Nucleus accumbens (tissue), 56 donors: Measurements from ENCODE around the gene MINAR2.

Source experiments
- DNase-seq, 56 donors: peaks; one replicate each; lab custom pipeline; 2025; lab: John Stamatoyannopoulos, UW

Gene MINAR2

DNA sequence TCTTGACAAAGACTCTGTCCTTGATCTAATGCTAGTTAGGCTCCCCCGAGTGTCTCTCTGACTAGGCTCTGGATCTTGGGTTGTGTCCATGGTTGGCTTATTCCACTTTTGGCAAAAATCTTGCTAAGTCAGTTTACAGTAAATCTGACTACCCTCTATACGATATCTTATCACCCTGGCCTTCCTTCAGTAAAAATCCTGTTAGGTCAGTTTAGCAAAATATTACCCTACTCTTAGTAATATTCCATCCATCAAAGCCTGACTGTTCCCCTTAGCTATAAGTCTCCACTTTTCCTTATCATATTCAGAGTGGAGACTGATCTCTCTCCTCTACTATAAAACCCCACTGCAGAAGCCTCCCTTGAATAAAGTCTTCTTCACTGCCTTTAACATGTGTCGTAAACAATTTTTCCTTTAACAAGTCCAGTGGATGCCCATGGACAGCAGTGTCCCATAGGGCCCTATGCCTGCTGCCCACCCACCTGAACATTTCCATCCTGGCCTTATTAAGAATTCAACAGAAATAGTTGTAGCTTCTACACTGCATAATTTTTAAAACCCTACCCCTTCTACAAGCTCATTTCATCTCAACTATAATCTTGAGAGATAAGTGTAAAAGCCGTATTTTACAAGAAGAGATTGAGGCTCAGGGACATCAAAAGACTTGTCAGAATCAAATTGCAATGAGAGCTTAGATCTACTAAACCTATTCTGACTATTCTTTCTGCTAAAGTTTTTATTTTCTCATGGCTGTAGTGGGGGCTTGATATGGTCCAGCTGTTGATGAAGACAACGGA, 22.3 kb downstream of the MINAR2 start:
- no peak for DNase-seq

DNA sequence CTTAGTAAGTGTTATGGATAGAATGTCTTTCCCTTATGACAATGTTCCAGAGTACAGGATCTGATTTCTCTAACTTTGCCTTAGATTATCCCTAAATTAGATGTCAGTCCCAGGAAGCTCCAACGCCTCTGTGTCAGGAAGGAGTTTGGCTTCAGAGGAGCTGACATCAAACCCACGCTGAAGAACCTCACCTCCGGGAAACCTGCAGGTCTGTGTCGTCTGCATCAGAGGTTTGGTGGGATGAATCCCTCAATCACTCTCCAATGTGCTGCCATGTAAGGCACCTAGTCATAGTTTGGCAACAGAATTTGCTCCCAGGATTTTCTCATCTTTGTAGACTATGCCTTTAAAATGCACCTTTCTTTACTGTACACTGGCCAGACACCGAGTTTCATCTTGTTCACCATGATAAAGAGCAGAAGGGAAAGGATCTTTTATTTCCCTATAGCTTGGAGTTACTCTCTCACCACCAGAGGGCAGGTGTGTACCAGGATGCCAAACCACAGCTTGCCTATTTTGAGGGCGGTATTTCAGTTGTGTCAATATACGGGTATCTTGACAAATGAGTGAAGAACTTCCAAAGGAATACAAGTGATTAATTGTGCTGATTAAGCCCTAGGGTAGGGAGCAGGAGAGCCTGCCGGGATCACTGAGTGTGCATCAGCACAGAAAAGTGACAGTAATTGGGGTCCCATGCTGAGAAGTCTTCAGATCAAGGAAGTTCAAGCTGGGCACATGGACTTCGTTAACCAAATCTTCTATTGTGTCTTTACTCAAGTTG, 23.4 kb downstream of the MINAR2 start:
- peak in 51 of 56 donors; percentile 1 to 80 (median 33) for DNase-seq

DNA sequence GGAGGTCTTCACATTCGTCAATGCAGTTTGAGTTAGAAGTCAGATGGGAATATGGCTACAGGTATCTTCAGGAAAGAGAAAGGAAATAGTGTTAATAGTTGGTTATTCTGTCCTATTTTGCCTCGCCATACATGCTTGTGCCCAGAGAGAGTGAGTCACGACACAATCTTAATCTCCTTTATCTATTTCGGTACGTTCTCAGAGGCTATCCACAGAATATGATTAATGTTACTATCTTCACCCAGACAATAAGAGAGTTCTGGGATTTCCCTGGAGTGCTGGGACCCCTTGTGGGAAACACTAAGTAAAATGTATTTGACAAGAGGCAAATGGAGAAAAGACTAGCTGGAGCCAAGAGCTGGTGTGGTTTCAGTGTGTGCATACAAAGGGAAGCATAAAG, 25.5 kb downstream of the MINAR2 start:
- no peak for DNase-seq

DNA sequence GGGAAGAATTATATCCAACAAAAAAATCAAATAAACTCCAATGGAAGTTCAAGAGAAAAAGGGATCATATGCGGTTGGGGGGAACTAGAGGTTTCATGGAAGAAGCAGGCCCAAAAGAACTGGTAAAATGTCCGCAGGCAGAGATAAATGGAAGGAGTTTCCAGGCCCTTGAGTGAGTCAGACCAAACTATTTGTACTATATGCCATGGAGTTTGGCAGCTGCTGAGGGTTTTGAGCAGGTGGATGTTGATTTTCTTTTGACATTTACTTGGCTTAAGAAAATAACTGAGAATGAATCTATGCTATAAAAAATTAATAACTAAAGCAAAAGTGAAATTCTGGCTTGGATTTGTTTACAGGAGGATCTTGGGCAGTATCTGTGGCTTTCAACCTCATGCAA, 33.7 kb downstream of the MINAR2 start:
- DNase-seq = no peak

DNA sequence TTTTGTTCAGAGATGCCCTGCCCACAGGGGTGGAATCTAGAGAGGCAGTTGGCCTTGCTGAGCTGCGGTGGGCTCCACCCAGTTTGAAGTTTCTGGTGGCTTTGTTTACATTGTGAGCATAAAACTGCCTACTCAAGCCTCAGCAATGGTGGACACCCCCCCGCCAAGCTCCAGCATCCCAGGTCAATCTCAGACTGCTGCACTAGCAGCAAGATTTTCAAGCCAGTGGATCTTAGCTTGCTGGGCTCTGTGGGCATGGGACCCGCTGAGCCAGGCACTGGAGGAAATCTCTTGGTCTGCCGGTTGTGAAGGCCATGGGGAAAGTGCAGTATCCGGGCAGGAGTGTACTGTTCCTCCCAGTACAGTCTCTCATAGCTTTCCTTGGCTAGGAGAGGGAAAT, 55.5 kb downstream of the MINAR2 start:
- no peak for DNase-seq

DNA sequence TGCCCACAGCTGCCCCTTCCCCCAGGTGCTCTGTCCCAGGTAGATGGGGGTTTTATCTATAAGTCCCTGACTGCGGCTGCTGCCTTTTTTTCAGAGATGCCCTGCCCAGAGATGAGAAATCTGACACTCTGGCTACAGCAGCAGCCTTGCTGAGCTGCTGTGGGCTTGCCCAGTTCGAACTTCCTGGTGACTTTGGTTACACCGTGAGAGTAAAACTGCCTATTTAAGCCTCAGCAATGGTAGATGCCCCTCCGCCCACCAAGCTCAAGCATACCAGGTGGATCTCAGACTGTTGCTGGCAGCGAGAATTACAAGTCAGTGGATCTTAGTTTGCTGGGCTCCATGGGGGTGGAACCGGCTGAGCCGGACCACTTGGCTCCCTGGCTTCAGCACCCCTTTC, 56.8 kb downstream of the MINAR2 start:
- DNase-seq = no peak

DNA sequence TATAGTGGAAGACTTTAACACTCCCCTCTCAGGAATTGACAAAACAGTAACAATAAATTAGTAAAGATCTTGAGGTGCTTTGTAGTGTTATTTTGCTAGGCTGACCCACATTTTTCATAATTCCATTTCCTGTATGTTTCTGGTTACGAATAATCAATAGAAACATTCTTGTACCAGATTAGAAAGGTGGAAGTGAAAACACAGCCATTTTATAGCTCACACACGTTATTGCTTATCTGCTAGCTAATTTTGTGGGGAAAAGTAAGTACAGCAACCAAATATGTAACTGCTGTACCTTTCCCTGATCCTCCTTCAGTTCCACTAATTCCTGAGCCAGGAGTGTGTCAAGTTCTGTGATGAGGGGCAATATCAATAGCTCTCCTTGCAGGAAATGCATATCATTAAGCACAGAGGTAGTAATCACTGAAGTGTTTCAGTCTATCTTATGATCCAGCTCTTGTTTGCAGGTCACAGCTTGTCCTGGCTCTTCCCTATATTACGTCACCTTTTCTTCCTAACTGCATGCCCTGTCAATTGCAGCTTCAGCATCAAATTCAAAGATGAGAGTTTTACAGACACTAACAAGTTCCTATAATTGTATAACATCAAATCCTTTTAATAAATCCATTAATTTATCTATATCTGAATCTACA, 59.4 kb downstream of the MINAR2 start:
- no peak for DNase-seq
